Vagina (tissue), 2 donors: ENCODE results near the gene AUH. TPM values are rescaled to one million over a fixed set of nuclear protein-coding genes. Genes with fewer than 3 reads are reported as not detected.

Experiments used
- DNase-seq, 2 donors: peaks; one replicate each; pipeline ENCODE4 v3.0.0-alpha.2; 2017; ENCODE audit errors: extremely low spot score in 2 of 2
- H3K27ac ChIP-seq: fragments of 200-600 bp; sonication (generic); one replicate; pipeline ENCODE4 v1.5.1; 2019
- H3K27me3 ChIP-seq: fragments of 200-600 bp; sonication (generic); one replicate; pipeline ENCODE4 v1.5.1; 2019
- H3K36me3 ChIP-seq, 2 donors: fragments of 200-600 bp; sonication (generic); one replicate each; pipeline ENCODE4 v1.5.1; 2017 to 2019
- H3K4me1 ChIP-seq: fragments of 200-600 bp; sonication (generic); one replicate; pipeline ENCODE4 v1.5.1; 2019
- H3K4me3 ChIP-seq, 2 donors: fragments of 200-600 bp; sonication (generic); 1 replicate in 1 of 2; 2 replicates in 1 of 2; pipeline ENCODE4 v1.5.1; 2016 to 2019
- H3K9me3 ChIP-seq: fragments of 200-600 bp; sonication (generic); one replicate; pipeline ENCODE4 v1.5.1; 2019
- POLR2A ChIP-seq, 2 donors: fragments of 450-650 bp; IDR thresholded peaks; one replicate each; pipeline ENCODE4 v1.6.1; 2017; ENCODE audit warnings: antibody characterized with exemption in 2 of 2, mild to moderate bottlenecking in 2 of 2, moderate library complexity in 2 of 2
- POLR2AphosphoS5 ChIP-seq, 2 donors: sonication (generic); formaldehyde crosslinking; IDR thresholded peaks; one replicate each; pipeline ENCODE4 v1.9.0; 2017; ENCODE audit warnings: antibody characterized with exemption in 2 of 2, mild to moderate bottlenecking in 2 of 2, low read depth in 1 of 2; ENCODE audit not compliant: insufficient read depth in 1 of 2
- intact Hi-C: fragments of 100-400 bp; cut with DNase I; formaldehyde crosslinking; loops from one replicate; pipeline ENCODE4 v1.15.1; 2023
- total RNA-seq: library from RNA; depleted of rRNA; stranded (reverse); fragments of >200 nt; gene quantifications from one replicate; pipeline ENCODE4 v1.2.3, GENCODE V29; 2016
- TF ChIP-seq, protein P1 (sequence below), 3 experiments: fragments of 450-650 bp in 2 of 3; fragments of 200-600 bp in 1 of 3; sonication (generic) in 1 of 3; IDR thresholded peaks; one replicate each; pipeline ENCODE4 v1.5.1; 2017 to 2019; ENCODE audit warnings: antibody characterized with exemption in 3 of 3, mild to moderate bottlenecking in 2 of 3, moderate library complexity in 2 of 3

AUH gene
- total RNA-seq, 1 donor from 2014 or later, result 39.0 TPM

DNA sequence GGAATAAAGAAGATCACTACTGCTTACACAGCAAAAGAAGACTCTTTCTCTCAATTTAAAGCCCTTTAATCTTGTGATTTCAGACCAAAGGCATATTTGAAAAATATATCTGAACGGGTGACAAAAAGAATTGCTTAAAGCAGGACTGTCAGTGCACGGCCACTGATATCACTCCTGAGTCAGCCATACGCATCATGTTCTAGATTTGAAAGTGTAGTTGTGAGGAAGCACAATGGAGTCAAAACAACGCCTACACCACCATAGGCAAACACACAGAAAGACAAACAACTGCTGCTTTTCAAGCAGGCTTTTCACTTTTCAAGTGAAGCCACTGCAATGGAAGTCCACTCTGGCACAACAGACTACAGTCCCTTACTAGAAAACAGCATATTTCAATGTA is 141.7 kb downstream of the AUH start:
- no peak for DNase-seq
- H3K27ac ChIP-seq, result no peak overlapping the region
- H3K27me3 ChIP-seq, result no peaks in the 10 kb centered on the region
- TF ChIP-seq POLR2A (IDR thresholded peaks at IDR 0.05), result no peak
- TF ChIP-seq, protein P1, sequence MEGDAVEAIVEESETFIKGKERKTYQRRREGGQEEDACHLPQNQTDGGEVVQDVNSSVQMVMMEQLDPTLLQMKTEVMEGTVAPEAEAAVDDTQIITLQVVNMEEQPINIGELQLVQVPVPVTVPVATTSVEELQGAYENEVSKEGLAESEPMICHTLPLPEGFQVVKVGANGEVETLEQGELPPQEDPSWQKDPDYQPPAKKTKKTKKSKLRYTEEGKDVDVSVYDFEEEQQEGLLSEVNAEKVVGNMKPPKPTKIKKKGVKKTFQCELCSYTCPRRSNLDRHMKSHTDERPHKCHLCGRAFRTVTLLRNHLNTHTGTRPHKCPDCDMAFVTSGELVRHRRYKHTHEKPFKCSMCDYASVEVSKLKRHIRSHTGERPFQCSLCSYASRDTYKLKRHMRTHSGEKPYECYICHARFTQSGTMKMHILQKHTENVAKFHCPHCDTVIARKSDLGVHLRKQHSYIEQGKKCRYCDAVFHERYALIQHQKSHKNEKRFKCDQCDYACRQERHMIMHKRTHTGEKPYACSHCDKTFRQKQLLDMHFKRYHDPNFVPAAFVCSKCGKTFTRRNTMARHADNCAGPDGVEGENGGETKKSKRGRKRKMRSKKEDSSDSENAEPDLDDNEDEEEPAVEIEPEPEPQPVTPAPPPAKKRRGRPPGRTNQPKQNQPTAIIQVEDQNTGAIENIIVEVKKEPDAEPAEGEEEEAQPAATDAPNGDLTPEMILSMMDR (IDR thresholded peaks at IDR 0.05), result no peak
- intact Hi-C loops, result no loop called here
- no peaks in the 10 kb centered on the region for H3K9me3 ChIP-seq
- H3K4me1 ChIP-seq, result no peaks in the 10 kb centered on the region
- H3K4me3 ChIP-seq, result no peak overlapping the region
- no peaks in the 10 kb centered on the region for H3K36me3 ChIP-seq

DNA sequence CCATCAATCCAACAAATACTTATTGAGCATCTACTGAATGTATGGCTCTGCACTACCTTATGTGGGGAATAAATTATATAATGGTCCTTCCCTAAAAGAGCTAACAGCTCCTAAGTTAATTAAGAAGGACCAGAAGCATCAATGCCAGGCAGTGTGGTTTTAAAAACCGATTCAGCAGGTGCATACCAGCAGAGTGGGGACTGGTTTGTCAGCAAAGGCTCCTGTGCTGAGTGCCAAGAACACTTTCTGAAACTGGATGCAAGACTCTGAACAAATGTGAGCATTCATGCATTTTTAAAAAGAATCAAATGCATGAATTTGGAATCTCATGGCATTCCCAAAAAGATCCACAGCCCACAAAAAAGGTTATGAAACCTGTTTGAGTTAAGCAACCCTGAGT is 142.2 kb downstream of the AUH start:
- Histone ChIP-seq H3K36me3 (no peaks in the 10 kb centered on the region), H3K4me1 (no peaks in the 10 kb centered on the region), H3K27me3 (no peaks in the 10 kb centered on the region), H3K27ac (no peak overlapping the region), H3K9me3 (no peaks in the 10 kb centered on the region), H3K4me3 (no peak overlapping the region)
- no peak for DNase-seq
- TF ChIP-seq POLR2AphosphoS5 (IDR thresholded peaks at IDR 0.05; ENCODE audit: insufficient read depth in 1 of 2, low read depth in 1 of 2), result no peak
- no peak for TF ChIP-seq POLR2A (IDR thresholded peaks at IDR 0.05)
- TF ChIP-seq, protein P1 (IDR thresholded peaks at IDR 0.05), result no peak
- intact Hi-C loops, result no loop called here

DNA sequence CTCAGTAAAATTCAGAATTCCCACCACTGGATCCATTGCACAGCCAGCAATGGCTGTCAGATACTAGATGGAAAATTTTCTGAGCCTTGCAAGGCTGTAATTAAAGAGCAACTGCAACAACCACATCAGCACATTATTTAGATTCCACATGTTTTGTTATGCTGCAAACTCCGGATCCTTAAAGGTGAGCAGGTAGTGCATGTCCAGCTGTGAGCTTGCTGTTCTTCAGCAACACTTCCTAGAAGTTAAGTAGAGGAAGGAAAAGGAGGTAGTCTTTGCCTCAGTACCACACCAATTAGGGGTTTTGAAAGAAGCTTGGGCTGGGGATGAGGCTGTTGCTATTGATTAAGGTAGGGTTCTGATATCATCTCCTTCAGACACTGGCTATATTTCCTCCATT is 144.3 kb downstream of the AUH start:
- no peak overlapping the region for H3K27ac ChIP-seq
- TF ChIP-seq, protein P1 (IDR thresholded peaks at IDR 0.05), result no peak
- TF ChIP-seq POLR2AphosphoS5 (IDR thresholded peaks at IDR 0.05; ENCODE audit: insufficient read depth in 1 of 2, low read depth in 1 of 2) (no peak), POLR2A (IDR thresholded peaks at IDR 0.05) (no peak)
- DNase-seq, result no peak

DNA sequence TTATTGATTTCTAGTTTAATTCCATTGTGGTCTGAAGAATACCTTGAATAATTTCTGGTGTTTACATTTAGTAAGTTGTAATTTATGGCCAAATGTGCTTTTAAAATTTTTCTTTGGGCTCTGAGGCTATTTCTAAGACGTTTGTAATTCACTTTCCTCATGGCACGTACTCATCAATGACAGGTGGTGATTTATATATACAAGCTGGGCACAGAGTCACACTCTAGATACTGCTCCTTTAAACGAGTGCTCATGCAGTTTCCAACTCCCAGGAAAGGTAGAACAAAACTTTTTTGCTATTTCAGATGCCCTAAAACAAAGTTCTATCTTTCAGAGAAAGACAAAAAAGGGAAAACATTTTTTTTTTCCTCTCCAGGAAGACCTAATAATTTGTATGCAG is 146.9 kb downstream of the AUH start:
- no peaks in the 10 kb centered on the region for H3K27me3 ChIP-seq
- intact Hi-C loops, result no loop called here
- H3K27ac ChIP-seq, result no peak overlapping the region
- no peak overlapping the region for H3K4me3 ChIP-seq
- H3K9me3 ChIP-seq, result no peaks in the 10 kb centered on the region
- TF ChIP-seq POLR2AphosphoS5 (IDR thresholded peaks at IDR 0.05; ENCODE audit: insufficient read depth in 1 of 2, low read depth in 1 of 2) (no peak), POLR2A (IDR thresholded peaks at IDR 0.05) (no peak)
- TF ChIP-seq, protein P1 (IDR thresholded peaks at IDR 0.05), result no peak
- DNase-seq, result no peak
- H3K4me1 ChIP-seq, result no peaks in the 10 kb centered on the region
- H3K36me3 ChIP-seq, result no peaks in the 10 kb centered on the region

More for the DNA sequence above, 144.3 kb downstream of the AUH start:
- intact Hi-C loops, result no loop called here
- Histone ChIP-seq H3K9me3 (no peaks in the 10 kb centered on the region), H3K27me3 (no peaks in the 10 kb centered on the region), H3K4me1 (no peaks in the 10 kb centered on the region), H3K4me3 (no peak overlapping the region), H3K36me3 (no peaks in the 10 kb centered on the region)

DNA sequence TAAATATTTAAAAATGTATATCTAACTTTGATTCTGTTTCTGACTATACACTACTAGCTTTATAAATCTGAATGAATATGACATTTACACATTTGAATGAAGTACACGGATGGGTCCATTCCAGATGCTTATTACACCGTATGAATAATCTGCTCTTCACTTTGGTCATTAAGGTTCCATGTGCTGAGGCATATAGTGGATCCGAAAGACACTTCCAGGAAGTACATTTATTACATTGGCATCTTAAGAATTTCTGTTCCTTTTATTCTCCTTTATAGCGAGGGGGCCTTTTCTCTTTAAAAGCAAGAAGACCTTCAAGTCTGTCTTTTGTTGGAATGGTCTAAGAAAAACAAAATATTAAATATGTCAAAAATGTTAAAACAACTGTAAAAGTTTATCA is 147.6 kb downstream of the AUH start:
- TF ChIP-seq, protein P1 (IDR thresholded peaks at IDR 0.05), result no peak
- no peak for TF ChIP-seq POLR2A (IDR thresholded peaks at IDR 0.05)
- no peak for TF ChIP-seq POLR2AphosphoS5 (IDR thresholded peaks at IDR 0.05; ENCODE audit: insufficient read depth in 1 of 2, low read depth in 1 of 2)

More for the DNA sequence above, 147.6 kb downstream of the AUH start:
- Histone ChIP-seq H3K27ac (no peak overlapping the region), H3K4me1 (peaks cover under 1% of the 10 kb centered on the region), H3K4me3 (no peak overlapping the region), H3K36me3 (no peaks in the 10 kb centered on the region), H3K27me3 (no peaks in the 10 kb centered on the region), H3K9me3 (no peaks in the 10 kb centered on the region)
- no peak for DNase-seq
- intact Hi-C loops, result no loop called here
